Endothelial cell (in vitro differentiated cells): Measurements from ENCODE around the gene CCNF. TPM values are rescaled to one million over a fixed set of nuclear protein-coding genes. Genes with fewer than 3 reads are reported as not detected.
A peak's percentile ranks its signal among the peaks of the same experiment; 100 is the strongest.

ENCODE experiments used
- DNase-seq: peaks from one replicate; pipeline ENCODE4 v3.0.0; 2021; ENCODE audit warnings: low spot score
- H3K27ac Mint-ChIP-seq: one replicate; pipeline ENCODE4 v1.8.0; 2021; ENCODE audit warnings: mixed read lengths, inconsistent platforms; ENCODE audit not compliant: unreplicated experiment
- H3K27me3 Mint-ChIP-seq: one replicate; pipeline ENCODE4 v1.8.0; 2021; ENCODE audit warnings: mild to moderate bottlenecking, moderate library complexity, mixed read lengths, inconsistent platforms; ENCODE audit not compliant: unreplicated experiment
- H3K36me3 Mint-ChIP-seq: one replicate; pipeline ENCODE4 v1.8.0; 2021; ENCODE audit warnings: mild to moderate bottlenecking, low read depth, mixed read lengths, inconsistent platforms; ENCODE audit not compliant: unreplicated experiment
- H3K4me1 Mint-ChIP-seq: one replicate; pipeline ENCODE4 v1.8.0; 2021; ENCODE audit warnings: mild to moderate bottlenecking, mixed read lengths, inconsistent platforms; ENCODE audit not compliant: unreplicated experiment
- H3K4me3 Mint-ChIP-seq: one replicate; pipeline ENCODE4 v1.8.0; 2021; ENCODE audit warnings: mild to moderate bottlenecking, mixed read lengths, inconsistent platforms; ENCODE audit not compliant: unreplicated experiment
- H3K9me3 Mint-ChIP-seq: one replicate; pipeline ENCODE4 v1.8.0; 2021; ENCODE audit warnings: mixed read lengths, inconsistent platforms; ENCODE audit not compliant: unreplicated experiment
- total RNA-seq: library from RNA; stranded (reverse); fragmentation: NEBNext Ultra II Directional; extraction: Animal tissue kit (Norgen Biotek cat#: 25700); gene quantifications from one replicate; pipeline ENCODE4 v1.2.1, GENCODE V29; 2021; ENCODE audit not compliant: unreplicated experiment
- TF ChIP-seq, protein P1 (sequence below): fragments of 200-600 bp; sonication (generic); IDR thresholded peaks from one replicate; pipeline ENCODE4 v1.5.0; 2021; ENCODE audit warnings: antibody characterized with exemption; ENCODE audit not compliant: unreplicated experiment

CCNF gene
- total RNA-seq, 1 donor from 2014 or later = 30.2 TPM

DNA sequence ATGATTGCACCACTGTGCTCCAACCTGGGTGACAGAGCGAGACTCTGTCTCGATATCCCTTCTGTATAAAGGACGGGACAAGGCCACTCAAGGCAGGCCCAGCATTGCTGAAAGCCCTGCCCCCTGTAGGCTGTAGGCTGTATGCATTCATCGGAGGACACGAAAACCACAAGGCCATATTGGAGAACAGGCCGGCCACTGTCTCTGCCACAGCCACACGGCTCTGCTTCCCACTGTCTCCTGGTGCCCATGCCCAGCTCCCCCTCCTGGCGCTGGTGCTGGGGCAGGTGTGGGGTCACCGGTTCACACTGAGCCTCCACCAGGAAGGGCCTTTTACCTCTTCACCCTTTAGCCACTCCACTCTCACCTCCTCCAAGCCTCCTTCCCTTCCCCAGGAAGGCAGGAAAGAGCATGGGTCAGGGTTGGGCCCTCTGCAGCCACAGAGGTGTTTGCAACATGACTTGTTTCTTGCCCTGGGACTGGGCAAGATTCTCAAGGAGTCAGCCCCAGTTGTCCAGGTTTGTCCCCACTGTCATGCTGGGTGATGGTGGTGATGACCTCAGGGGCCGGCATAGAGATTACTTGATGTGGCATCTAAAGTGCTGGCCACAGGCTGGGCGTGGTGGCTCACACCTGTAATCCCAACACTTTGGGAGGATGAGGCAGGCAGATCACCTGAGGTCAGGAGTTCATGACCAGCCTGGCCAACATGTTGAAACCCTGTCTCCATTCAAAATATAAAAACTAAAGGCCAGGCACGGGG lies 36.6 kb downstream of the CCNF start:
- Mint-ChIP-seq H3K27me3 (peaks cover 22% of the 10 kb centered on the region), H3K4me1 (peaks cover 4% of the 10 kb centered on the region), H3K27ac (no peak overlapping the region), H3K4me3 (no peak overlapping the region), H3K9me3 (no peaks in the 10 kb centered on the region), H3K36me3 (peaks cover 3% of the 10 kb centered on the region)
- TF ChIP-seq, protein P1, sequence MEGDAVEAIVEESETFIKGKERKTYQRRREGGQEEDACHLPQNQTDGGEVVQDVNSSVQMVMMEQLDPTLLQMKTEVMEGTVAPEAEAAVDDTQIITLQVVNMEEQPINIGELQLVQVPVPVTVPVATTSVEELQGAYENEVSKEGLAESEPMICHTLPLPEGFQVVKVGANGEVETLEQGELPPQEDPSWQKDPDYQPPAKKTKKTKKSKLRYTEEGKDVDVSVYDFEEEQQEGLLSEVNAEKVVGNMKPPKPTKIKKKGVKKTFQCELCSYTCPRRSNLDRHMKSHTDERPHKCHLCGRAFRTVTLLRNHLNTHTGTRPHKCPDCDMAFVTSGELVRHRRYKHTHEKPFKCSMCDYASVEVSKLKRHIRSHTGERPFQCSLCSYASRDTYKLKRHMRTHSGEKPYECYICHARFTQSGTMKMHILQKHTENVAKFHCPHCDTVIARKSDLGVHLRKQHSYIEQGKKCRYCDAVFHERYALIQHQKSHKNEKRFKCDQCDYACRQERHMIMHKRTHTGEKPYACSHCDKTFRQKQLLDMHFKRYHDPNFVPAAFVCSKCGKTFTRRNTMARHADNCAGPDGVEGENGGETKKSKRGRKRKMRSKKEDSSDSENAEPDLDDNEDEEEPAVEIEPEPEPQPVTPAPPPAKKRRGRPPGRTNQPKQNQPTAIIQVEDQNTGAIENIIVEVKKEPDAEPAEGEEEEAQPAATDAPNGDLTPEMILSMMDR = peak; percentile 27
- DNase-seq = no peak

DNA sequence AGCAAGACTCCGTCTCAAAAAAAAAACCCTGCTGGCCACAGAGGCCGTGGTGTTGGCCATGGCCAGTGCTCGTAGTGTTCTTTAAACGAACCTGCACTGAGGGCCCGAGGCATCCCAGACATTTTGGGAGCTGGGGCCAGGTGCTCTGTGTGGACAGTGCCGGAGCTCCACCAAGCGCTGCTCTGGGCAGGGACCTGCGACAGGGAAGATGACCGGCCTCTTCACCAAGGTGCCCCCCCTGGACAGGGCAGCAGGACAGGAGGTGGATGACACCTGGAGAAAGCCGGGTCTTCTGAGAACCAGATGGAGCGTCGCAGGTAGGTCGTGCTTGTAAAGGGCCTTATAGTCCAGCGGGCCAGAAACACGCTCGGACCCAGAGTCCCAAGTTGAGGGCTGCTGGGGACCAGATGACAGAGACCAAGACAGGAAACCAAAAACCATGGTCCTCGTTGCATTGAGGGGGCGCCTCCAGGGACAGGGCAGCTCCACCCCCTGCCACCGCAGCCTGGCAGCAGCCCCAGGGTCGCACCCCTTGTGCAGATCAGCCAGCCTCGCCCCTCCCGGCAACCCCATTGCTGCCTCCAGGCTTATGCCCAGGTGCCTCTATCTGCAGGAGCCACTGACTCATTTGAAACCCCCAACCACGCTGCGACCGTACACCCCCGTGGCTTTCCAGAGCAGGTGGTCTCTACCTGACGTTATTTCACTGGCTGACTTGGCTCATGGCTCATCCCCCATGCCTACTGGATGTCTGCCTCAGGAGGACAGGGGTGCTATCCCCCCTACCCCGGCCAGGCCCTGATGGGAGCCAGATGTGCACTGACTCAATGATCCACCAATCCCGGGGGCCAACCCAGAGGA lies 37.6 kb downstream of the CCNF start:
- TF ChIP-seq, protein P1 = no peak
- no peaks in the 10 kb centered on the region for H3K9me3 Mint-ChIP-seq
- peaks cover 4% of the 10 kb centered on the region for H3K4me1 Mint-ChIP-seq
- DNase-seq = no peak
- H3K4me3 Mint-ChIP-seq = no peak overlapping the region
- H3K36me3 Mint-ChIP-seq = peaks cover 3% of the 10 kb centered on the region
- peaks cover 19% of the 10 kb centered on the region for H3K27me3 Mint-ChIP-seq
- no peak overlapping the region for H3K27ac Mint-ChIP-seq

DNA sequence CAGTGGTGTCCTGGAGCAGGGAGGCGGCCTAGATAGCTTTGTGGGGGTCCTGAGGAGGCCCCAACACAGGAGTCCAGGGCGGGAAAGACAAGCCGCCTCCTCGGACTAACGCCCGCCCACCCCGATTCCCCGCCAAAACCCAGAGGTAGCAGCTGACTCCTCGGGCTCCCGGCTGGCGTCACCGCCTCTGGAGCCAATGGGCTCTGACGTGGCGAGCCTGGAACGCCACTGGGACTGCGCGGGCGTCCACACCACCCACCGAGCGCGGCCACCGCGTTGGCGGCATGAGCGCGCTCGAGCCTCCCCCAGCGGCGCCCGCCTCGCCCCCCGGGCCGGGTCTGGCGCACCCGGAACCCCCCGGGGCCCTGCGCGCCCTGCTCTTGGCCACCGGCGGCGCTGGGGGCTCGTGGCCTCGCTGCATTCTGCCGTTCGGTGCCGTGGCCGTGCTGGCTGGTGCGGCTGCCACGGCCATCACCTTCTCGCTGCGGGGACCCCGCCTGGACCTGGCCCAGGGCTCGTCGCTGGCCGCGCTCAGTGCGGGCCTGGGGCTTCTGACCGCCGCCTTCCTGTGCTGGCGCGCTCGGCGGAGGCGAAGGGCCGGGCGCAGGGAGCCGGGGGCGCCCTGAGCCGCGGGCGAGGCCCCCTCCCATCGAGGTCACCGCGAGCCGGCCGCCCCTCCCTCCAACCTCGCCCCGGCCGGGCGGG lies 38.4 kb downstream of the CCNF start:
- H3K4me1 Mint-ChIP-seq = peaks cover 4% of the 10 kb centered on the region

DNA sequence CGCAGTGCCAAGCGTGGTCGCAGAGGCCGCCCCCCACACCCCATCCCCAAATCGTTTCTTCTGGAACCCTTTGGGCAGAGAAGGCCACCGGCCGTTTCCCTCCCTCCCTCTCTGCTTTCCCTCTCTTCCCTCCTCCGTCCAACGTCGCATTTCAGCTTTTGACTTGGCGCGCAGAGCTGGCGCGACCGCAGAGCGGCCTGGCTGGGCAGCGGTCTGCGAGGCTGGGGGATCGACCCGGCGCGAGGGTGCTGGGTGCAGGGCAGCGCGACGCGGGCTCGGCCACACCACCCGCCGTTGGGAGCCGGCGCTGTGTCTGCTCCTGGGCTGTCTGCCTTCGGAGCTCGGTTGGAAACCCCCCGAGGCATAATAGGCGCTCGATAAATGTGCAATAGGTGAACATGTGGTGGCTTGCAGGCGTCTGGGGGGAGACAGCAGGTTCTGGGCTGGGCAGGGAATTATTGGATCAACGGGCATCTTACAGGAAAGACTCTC lies 39.0 kb downstream of the CCNF start:
- peaks cover 3% of the 10 kb centered on the region for H3K36me3 Mint-ChIP-seq
- peaks cover 25% of the 10 kb centered on the region for H3K27me3 Mint-ChIP-seq
- no peak overlapping the region for H3K4me3 Mint-ChIP-seq
- H3K9me3 Mint-ChIP-seq = no peaks in the 10 kb centered on the region
- H3K27ac Mint-ChIP-seq = no peak overlapping the region
- peaks cover 4% of the 10 kb centered on the region for H3K4me1 Mint-ChIP-seq
- no peak for DNase-seq
- TF ChIP-seq, protein P1 = no peak

More for the DNA sequence above, 38.4 kb downstream of the CCNF start:
- TF ChIP-seq, protein P1 = no peak
- Mint-ChIP-seq H3K36me3 (peaks cover 3% of the 10 kb centered on the region), H3K9me3 (no peaks in the 10 kb centered on the region), H3K27ac (no peak overlapping the region), H3K27me3 (peaks cover 20% of the 10 kb centered on the region), H3K4me3 (no peak overlapping the region)
- DNase-seq = peak; percentile 32
